Tibial nerve (tissue), 4 donors: ENCODE measurements around the gene IFI27L1. TPM values are rescaled to one million over a fixed set of nuclear protein-coding genes. Genes with fewer than 3 reads are reported as not detected.

Experiments
- DNase-seq, 2 donors: peaks; one replicate each; pipeline ENCODE4 v3.0.0-alpha.2; 2019; ENCODE audit warnings: low spot score in 2 of 2
- H3K27ac ChIP-seq, 4 donors: fragments of 200-600 bp; sonication (generic) in 3 of 4; one replicate each; pipeline ENCODE4 v1.5.1; 2017 to 2019; ENCODE audit warnings: mild to moderate bottlenecking in 1 of 4
- H3K27me3 ChIP-seq, 2 donors: fragments of 200-600 bp; sonication (generic) in 1 of 2; one replicate each; pipeline versions ENCODE4 v1.5.1 to v1.6.0; 2017 to 2019
- H3K36me3 ChIP-seq, 3 donors: fragments of 200-600 bp; sonication (generic); one replicate each; pipeline ENCODE4 v1.5.1; 2018 to 2019
- H3K4me1 ChIP-seq, 4 donors: fragments of 200-600 bp; sonication (generic) in 3 of 4; one replicate each; pipeline ENCODE4 v1.5.1; 2017 to 2019
- H3K4me3 ChIP-seq, 4 donors: fragments of 200-600 bp; sonication (generic) in 3 of 4; one replicate each; pipeline ENCODE4 v1.5.1; 2017 to 2019; ENCODE audit warnings: mild to moderate bottlenecking in 1 of 4, moderate library complexity in 1 of 4
- H3K9me3 ChIP-seq, 4 donors: fragments of 200-600 bp; sonication (generic) in 3 of 4; one replicate each; pipeline ENCODE4 v1.5.1; 2017 to 2019
- EP300 ChIP-seq, 2 donors: sonication (generic); formaldehyde crosslinking; IDR thresholded peaks; one replicate each; pipeline ENCODE4 v1.6.1; 2017; ENCODE audit warnings: antibody characterized with exemption in 2 of 2, mild to moderate bottlenecking in 1 of 2
- POLR2A ChIP-seq, 2 donors: fragments of 450-650 bp; IDR thresholded peaks; one replicate each; pipeline ENCODE4 v1.6.1; 2017; ENCODE audit warnings: antibody characterized with exemption in 2 of 2, mild to moderate bottlenecking in 2 of 2, moderate library complexity in 2 of 2
- whole genome bisulfite sequencing, 2 donors: methylation state at CpG; one replicate each; pipeline ENCODE4 v1.1.5; 2018; 5-methylcytosine and 5-hydroxymethylcytosine counted together
- total RNA-seq, 4 donors: library from RNA; depleted of rRNA; stranded (reverse); fragments of >200 nt; gene quantifications; one replicate each; pipeline ENCODE4 v1.1.0, GENCODE V29; 2016
- TF ChIP-seq, protein P1 (sequence below), 5 experiments: fragments of 200-600 bp in 3 of 5; fragments of 450-650 bp in 2 of 5; sonication (generic) in 3 of 5; IDR thresholded peaks; one replicate each; pipeline ENCODE4 v1.5.1; 2016 to 2019; ENCODE audit warnings: antibody characterized with exemption in 5 of 5, mild to moderate bottlenecking in 3 of 5, moderate library complexity in 2 of 5

The IFI27L1 gene
- total RNA-seq, 4 donors from 2014 or later: 2.7 to 14.6 (median 7.2) TPM

DNA sequence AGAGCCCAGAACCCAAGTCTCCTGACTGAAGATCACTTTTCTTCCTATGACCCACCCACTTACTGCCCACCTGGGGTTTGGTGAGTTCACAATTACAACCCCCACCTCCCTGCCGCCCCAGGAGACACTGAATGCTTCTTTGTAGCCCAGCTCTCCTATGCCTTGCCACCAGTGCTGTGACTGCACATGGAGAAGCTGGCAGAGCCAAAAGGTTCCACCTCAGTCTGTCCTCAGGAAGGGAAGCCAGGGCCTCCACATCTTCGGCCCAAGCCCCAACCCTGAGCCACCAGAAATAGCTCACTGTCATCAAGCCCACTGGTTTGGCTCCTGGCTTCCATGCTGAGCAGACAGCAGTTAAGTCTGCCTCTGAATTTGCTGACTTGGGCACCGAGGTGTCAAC, 29.3 kb upstream of the IFI27L1 start:
- peaks cover 0 to 99% (median 46%) of the 10 kb centered on the region in 3 donors for H3K36me3 ChIP-seq
- 65 to 82% methylated on average over 2 to 3 of the region's 3 CpGs for WGBS, 2 donors
- peak overlapping the region in 1 of 4 donors; percentile 58 for H3K27ac ChIP-seq
- TF ChIP-seq EP300 (IDR thresholded peaks at IDR 0.05): no peak
- TF ChIP-seq, protein P1, sequence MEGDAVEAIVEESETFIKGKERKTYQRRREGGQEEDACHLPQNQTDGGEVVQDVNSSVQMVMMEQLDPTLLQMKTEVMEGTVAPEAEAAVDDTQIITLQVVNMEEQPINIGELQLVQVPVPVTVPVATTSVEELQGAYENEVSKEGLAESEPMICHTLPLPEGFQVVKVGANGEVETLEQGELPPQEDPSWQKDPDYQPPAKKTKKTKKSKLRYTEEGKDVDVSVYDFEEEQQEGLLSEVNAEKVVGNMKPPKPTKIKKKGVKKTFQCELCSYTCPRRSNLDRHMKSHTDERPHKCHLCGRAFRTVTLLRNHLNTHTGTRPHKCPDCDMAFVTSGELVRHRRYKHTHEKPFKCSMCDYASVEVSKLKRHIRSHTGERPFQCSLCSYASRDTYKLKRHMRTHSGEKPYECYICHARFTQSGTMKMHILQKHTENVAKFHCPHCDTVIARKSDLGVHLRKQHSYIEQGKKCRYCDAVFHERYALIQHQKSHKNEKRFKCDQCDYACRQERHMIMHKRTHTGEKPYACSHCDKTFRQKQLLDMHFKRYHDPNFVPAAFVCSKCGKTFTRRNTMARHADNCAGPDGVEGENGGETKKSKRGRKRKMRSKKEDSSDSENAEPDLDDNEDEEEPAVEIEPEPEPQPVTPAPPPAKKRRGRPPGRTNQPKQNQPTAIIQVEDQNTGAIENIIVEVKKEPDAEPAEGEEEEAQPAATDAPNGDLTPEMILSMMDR (IDR thresholded peaks at IDR 0.05): no peak
- no peak for TF ChIP-seq POLR2A (IDR thresholded peaks at IDR 0.05)
- H3K9me3 ChIP-seq: no peaks in the 10 kb centered on the region
- no peak overlapping the region for H3K4me3 ChIP-seq
- DNase-seq: no peak
- H3K4me1 ChIP-seq: peaks cover 0 to 13% (median 0%) of the 10 kb centered on the region in 4 donors
- no peaks in the 10 kb centered on the region for H3K27me3 ChIP-seq

DNA sequence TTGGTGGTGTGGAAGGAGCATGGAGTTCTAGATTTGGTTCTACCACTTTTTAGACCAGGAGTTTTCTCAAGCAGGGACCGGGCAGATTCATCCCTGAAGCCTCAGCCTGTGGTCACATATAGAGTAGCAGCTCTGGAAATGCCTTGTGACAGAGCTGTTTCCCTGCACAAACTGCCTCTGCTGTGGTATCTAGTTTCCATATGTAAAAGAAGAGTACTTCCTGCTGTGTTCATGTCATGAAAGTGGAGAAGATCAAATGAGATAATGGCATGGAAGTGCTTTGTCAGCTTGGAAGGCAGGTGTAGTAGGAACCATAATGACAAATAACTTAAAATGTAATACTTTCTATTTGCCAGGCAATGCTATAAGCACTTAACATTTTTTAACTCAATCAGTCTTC, 28.9 kb upstream of the IFI27L1 start:
- Histone ChIP-seq H3K27me3 (no peaks in the 10 kb centered on the region), H3K4me1 (peaks cover 0 to 17% (median 2%) of the 10 kb centered on the region in 4 donors), H3K9me3 (no peaks in the 10 kb centered on the region), H3K4me3 (no peak overlapping the region), H3K36me3 (peaks cover 0 to 99% (median 46%) of the 10 kb centered on the region in 3 donors), H3K27ac (peak overlapping the region in 1 of 4 donors; percentile 58)
- TF ChIP-seq POLR2A (IDR thresholded peaks at IDR 0.05) (no peak), EP300 (IDR thresholded peaks at IDR 0.05) (no peak)
- TF ChIP-seq, protein P1 (IDR thresholded peaks at IDR 0.05): no peak
- no peak for DNase-seq
- 80 to 88% methylated on average over 1 of the region's 1 CpG for WGBS, 2 donors

DNA sequence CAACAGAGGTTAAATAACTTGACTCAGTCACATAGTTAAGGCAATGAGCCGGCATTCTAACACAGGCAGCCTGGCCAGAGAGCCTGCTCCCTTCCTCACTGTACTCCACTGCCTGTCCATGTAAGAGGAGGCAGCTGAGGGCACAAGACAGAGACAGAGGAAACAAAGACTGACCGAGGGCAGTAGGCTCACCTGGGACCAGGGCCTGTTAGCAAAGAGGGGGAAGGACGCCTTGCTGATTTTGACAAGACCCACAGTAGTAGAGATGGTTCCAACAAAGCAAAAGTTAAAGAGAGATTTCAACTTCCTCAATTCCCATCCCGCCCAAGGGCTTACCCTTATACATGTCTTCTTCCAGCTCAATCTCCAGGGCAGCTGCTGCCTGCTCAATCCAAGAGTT, 28.4 kb upstream of the IFI27L1 start:
- DNase-seq: no peak
- H3K36me3 ChIP-seq: peaks cover 0 to 99% (median 46%) of the 10 kb centered on the region in 3 donors
- no peaks in the 10 kb centered on the region for H3K27me3 ChIP-seq

DNA sequence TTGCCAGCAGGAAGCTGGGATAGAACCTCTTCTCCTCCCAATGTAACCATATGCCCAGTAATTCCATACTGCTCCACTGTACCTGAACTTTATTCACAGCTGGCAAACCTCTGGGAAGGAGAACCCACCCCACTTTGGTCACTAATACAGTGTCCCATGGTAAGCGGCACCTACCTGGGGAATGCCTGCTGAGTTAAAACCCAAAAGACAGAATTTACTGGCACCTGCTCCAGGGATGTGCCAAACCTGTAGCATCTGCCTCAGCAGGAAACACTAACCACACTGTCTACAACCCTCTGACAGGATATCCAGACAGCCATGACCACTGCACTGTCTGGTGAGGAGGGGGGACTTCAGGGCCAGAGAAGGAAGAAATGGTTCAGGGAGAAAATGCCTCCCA, 26.7 kb upstream of the IFI27L1 start:
- TF ChIP-seq EP300 (IDR thresholded peaks at IDR 0.05) (no peak), POLR2A (IDR thresholded peaks at IDR 0.05) (no peak)
- TF ChIP-seq, protein P1 (IDR thresholded peaks at IDR 0.05): no peak

More for the DNA sequence above, 28.4 kb upstream of the IFI27L1 start:
- peaks cover 0 to 22% (median 4%) of the 10 kb centered on the region in 4 donors for H3K4me1 ChIP-seq
- H3K27ac ChIP-seq: no peak overlapping the region
- TF ChIP-seq EP300 (IDR thresholded peaks at IDR 0.05): no peak
- 87 to 96% methylated on average over 4 of the region's 4 CpGs for WGBS, 2 donors
- H3K9me3 ChIP-seq: no peaks in the 10 kb centered on the region
- H3K4me3 ChIP-seq: no peak overlapping the region

DNA sequence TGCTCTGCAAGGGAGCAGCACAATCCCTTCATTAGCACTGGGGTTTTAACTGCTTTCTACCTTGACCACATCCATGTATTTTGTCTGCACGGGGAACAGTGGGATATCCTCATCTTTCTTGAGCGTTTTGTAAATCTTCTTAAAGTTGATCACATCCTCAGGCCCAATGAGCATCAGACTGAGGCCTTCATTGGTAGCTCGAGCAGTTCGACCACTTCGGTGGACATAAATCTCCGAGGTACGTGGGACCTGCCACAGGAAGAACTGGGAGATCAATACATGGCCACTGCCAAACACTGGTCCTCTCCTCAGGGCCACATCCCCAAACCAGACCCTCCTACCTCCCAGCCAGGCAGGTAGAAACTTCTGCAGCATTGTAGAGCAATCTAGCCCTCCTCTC, 26.2 kb upstream of the IFI27L1 start:
- peaks cover 0 to 43% (median 5%) of the 10 kb centered on the region in 4 donors for H3K4me1 ChIP-seq
- no peak overlapping the region for H3K4me3 ChIP-seq
- WGBS, 2 donors: 89 to 98% methylated on average over 7 of the region's 7 CpGs
- peaks cover 0 to 99% (median 34%) of the 10 kb centered on the region in 3 donors for H3K36me3 ChIP-seq
- H3K9me3 ChIP-seq: no peaks in the 10 kb centered on the region
- H3K27me3 ChIP-seq: no peaks in the 10 kb centered on the region
- TF ChIP-seq, protein P1 (IDR thresholded peaks at IDR 0.05): no peak
- TF ChIP-seq EP300 (IDR thresholded peaks at IDR 0.05): no peak
- no peak for TF ChIP-seq POLR2A (IDR thresholded peaks at IDR 0.05)
- DNase-seq: no peak
- H3K27ac ChIP-seq: peak overlapping the region in 1 of 4 donors; percentile 65

More for the DNA sequence above, 26.7 kb upstream of the IFI27L1 start:
- Histone ChIP-seq H3K36me3 (peaks cover 0 to 99% (median 36%) of the 10 kb centered on the region in 3 donors), H3K27me3 (no peaks in the 10 kb centered on the region), H3K9me3 (no peaks in the 10 kb centered on the region), H3K4me3 (no peak overlapping the region), H3K4me1 (peaks cover 0 to 39% (median 5%) of the 10 kb centered on the region in 4 donors), H3K27ac (no peak overlapping the region)
- WGBS, 2 donors: 93 to 100% methylated on average over 1 of the region's 1 CpG
- no peak for DNase-seq
